B cell (primary cell): ENCODE measurements around the gene SRSF1.

Source experiments
- EZH2 ChIP-seq: IDR thresholded peaks from 2 replicates; pipeline ENCODE4 v1.6.1; 2012; ENCODE audit warnings: borderline replicate concordance, low read depth, mild to moderate bottlenecking, moderate library complexity, low read length; ENCODE audit not compliant: insufficient read depth, poor library complexity, severe bottlenecking
- TF ChIP-seq, protein P1 (sequence below): fragments of 200-600 bp; IDR thresholded peaks from one replicate; pipeline ENCODE4 v1.8.0; 2022; ENCODE audit warnings: antibody characterized with exemption, mild to moderate bottlenecking

DNA sequence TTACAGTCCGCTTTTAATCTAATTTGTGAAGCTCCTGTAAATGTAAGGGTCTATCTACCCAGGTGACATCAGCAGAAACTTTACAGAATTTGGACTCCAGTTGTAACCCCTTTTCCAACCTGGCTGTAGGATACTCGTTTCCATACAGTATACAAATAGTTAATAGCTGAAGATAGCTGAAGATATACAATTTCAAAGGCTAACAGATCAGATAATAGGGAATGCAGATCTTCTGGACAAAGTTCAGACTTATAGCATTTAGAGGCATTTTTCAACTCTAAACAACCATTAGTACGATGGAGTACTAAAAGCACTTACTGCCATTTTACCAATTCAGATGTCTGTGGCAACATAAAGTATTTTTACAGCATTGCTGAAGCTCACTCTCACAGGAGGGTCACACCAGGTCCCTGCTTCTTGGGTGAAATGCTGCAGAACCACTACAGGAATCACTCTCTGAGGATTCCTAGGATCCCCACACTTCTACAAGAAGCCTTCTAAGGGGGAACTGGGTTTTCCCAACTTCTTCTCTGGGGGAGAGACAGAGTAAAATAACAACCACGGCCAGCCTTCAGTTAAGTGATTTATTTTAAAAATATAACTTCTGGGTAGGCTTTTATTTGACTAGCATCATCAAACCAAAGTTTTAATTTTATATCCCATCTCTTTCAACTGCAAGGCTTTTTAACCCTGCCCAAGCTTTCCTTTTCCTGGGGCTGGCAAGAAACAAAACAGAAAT lies 21.9 kb downstream of the SRSF1 start:
- TF ChIP-seq, protein P1, sequence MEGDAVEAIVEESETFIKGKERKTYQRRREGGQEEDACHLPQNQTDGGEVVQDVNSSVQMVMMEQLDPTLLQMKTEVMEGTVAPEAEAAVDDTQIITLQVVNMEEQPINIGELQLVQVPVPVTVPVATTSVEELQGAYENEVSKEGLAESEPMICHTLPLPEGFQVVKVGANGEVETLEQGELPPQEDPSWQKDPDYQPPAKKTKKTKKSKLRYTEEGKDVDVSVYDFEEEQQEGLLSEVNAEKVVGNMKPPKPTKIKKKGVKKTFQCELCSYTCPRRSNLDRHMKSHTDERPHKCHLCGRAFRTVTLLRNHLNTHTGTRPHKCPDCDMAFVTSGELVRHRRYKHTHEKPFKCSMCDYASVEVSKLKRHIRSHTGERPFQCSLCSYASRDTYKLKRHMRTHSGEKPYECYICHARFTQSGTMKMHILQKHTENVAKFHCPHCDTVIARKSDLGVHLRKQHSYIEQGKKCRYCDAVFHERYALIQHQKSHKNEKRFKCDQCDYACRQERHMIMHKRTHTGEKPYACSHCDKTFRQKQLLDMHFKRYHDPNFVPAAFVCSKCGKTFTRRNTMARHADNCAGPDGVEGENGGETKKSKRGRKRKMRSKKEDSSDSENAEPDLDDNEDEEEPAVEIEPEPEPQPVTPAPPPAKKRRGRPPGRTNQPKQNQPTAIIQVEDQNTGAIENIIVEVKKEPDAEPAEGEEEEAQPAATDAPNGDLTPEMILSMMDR: no peak
- no peak for TF ChIP-seq EZH2
